ENCODE data around the gene LRRC8B. TPM values are rescaled to one million over a fixed set of nuclear protein-coding genes. Genes with fewer than 3 reads are reported as not detected.

LRRC8B gene
- total and polyA plus RNA-seq, 2 experiments from 2014 or later = 4.6 to 5.1 TPM

- 98% methylated on average over 7 of the region's 7 CpGs for WGBS (ENCODE audit: low lambda C conversion rate, missing lambda C conversion rate)
- Histone ChIP-seq H3K4me3 (no peak overlapping the region), H4K20me1 (ENCODE audit: insufficient read depth, poor library complexity, severe bottlenecking) (no peaks in the 10 kb centered on the region), H3K9me3 (ENCODE audit: low read depth) (no peaks in the 10 kb centered on the region), H3K27me3 (no peaks in the 10 kb centered on the region), H3K36me3 (replicated peaks; ENCODE audit: insufficient read depth, low read depth) (no peaks in the 10 kb centered on the region), H3K4me2 (no peak overlapping the region), H2AFZ (no peak overlapping the region), H3K9me2 (replicated peaks; ENCODE audit: insufficient read depth) (no peaks in the 10 kb centered on the region), H3K4me1 (ENCODE audit: insufficient read depth) (no peaks in the 10 kb centered on the region), H3K79me2 (no peaks in the 10 kb centered on the region), H3K27ac (no peak overlapping the region)
- TF ChIP-seq EZH2 (IDR thresholded peaks at IDR 0.05; ENCODE audit: borderline replicate concordance) = no peak
- no peak for TF ChIP-seq CTCF (IDR thresholded peaks at IDR 0.05; ENCODE audit: poor library complexity)
- TF ChIP-seq EZH2phosphoT487 (IDR thresholded peaks at IDR 0.05; ENCODE audit: low read depth, severe bottlenecking, unreplicated experiment) = no peak
- DNase-seq (ENCODE audit: low spot score) = no peak
These were observed 55.4 kb downstream of the LRRC8B start for GRCh38 chr1:89580036-89580435.

- no peaks in the 10 kb centered on the region for H3K27me3 ChIP-seq
- no peak overlapping the region for H3K27ac ChIP-seq
- H3K4me2 ChIP-seq = no peak overlapping the region
- H3K4me1 ChIP-seq (ENCODE audit: insufficient read depth) = no peaks in the 10 kb centered on the region
- H3K79me2 ChIP-seq = no peaks in the 10 kb centered on the region
- no peak overlapping the region for H2AFZ ChIP-seq
- WGBS (ENCODE audit: low lambda C conversion rate, missing lambda C conversion rate) = 94% methylated on average over 1 of the region's 1 CpG
- H4K20me1 ChIP-seq (ENCODE audit: insufficient read depth, poor library complexity, severe bottlenecking) = no peaks in the 10 kb centered on the region
- TF ChIP-seq EZH2 (IDR thresholded peaks at IDR 0.05; ENCODE audit: borderline replicate concordance) (no peak), EZH2phosphoT487 (IDR thresholded peaks at IDR 0.05; ENCODE audit: low read depth, severe bottlenecking, unreplicated experiment) (no peak), CTCF (IDR thresholded peaks at IDR 0.05; ENCODE audit: poor library complexity) (no peak)
- no peaks in the 10 kb centered on the region for H3K9me2 ChIP-seq (replicated peaks; ENCODE audit: insufficient read depth)
- no peaks in the 10 kb centered on the region for H3K9me3 ChIP-seq (ENCODE audit: low read depth)
- H3K4me3 ChIP-seq = no peak overlapping the region
- no peak for DNase-seq (ENCODE audit: low spot score)
- no peaks in the 10 kb centered on the region for H3K36me3 ChIP-seq (replicated peaks; ENCODE audit: insufficient read depth, low read depth)
These were observed 57.2 kb downstream of the LRRC8B start for GRCh38 chr1:89581859-89582258.

- no peak overlapping the region for H3K4me3 ChIP-seq
- H4K20me1 ChIP-seq (ENCODE audit: insufficient read depth, poor library complexity, severe bottlenecking) = no peaks in the 10 kb centered on the region
- H3K27me3 ChIP-seq = no peaks in the 10 kb centered on the region
- H3K79me2 ChIP-seq = no peaks in the 10 kb centered on the region
- DNase-seq (ENCODE audit: low spot score) = no peak
- H3K9me2 ChIP-seq (replicated peaks; ENCODE audit: insufficient read depth) = no peaks in the 10 kb centered on the region
- H2AFZ ChIP-seq = no peak overlapping the region
- 81% methylated on average over 9 of the region's 9 CpGs for WGBS (ENCODE audit: low lambda C conversion rate, missing lambda C conversion rate)
- no peak overlapping the region for H3K4me2 ChIP-seq
- no peaks in the 10 kb centered on the region for H3K9me3 ChIP-seq (ENCODE audit: low read depth)
- H3K36me3 ChIP-seq (replicated peaks; ENCODE audit: insufficient read depth, low read depth) = no peaks in the 10 kb centered on the region
- peaks cover 5% of the 10 kb centered on the region for H3K4me1 ChIP-seq (ENCODE audit: insufficient read depth)
- TF ChIP-seq CTCF (IDR thresholded peaks at IDR 0.05; ENCODE audit: poor library complexity) (no peak), EZH2 (IDR thresholded peaks at IDR 0.05; ENCODE audit: borderline replicate concordance) (no peak), EZH2phosphoT487 (IDR thresholded peaks at IDR 0.05; ENCODE audit: low read depth, severe bottlenecking, unreplicated experiment) (no peak)
- H3K27ac ChIP-seq = no peak overlapping the region
These were observed 57.9 kb downstream of the LRRC8B start for GRCh38 chr1:89582571-89582970.

- Histone ChIP-seq H3K27me3 (no peaks in the 10 kb centered on the region), H3K36me3 (replicated peaks; ENCODE audit: insufficient read depth, low read depth) (no peaks in the 10 kb centered on the region), H3K9me2 (replicated peaks; ENCODE audit: insufficient read depth) (no peaks in the 10 kb centered on the region), H3K4me2 (no peak overlapping the region), H3K4me1 (ENCODE audit: insufficient read depth) (peaks cover 5% of the 10 kb centered on the region), H3K79me2 (no peaks in the 10 kb centered on the region), H3K27ac (no peak overlapping the region), H2AFZ (no peak overlapping the region), H4K20me1 (ENCODE audit: insufficient read depth, poor library complexity, severe bottlenecking) (no peaks in the 10 kb centered on the region), H3K9me3 (ENCODE audit: low read depth) (no peaks in the 10 kb centered on the region), H3K4me3 (no peak overlapping the region)
- TF ChIP-seq CTCF (IDR thresholded peaks at IDR 0.05; ENCODE audit: poor library complexity) (no peak), EZH2 (IDR thresholded peaks at IDR 0.05; ENCODE audit: borderline replicate concordance) (no peak), EZH2phosphoT487 (IDR thresholded peaks at IDR 0.05; ENCODE audit: low read depth, severe bottlenecking, unreplicated experiment) (no peak)
- WGBS (ENCODE audit: low lambda C conversion rate, missing lambda C conversion rate) = 95% methylated on average over 2 of the region's 2 CpGs
- DNase-seq (ENCODE audit: low spot score) = no peak
These were observed 59.6 kb downstream of the LRRC8B start for GRCh38 chr1:89584211-89584610.

Measured in hepatocyte (in vitro differentiated cells).